Muscle of back (tissue), 11 donors: ENCODE data around the gene SLC27A2. TPM values are rescaled to one million over a fixed set of nuclear protein-coding genes. Genes with fewer than 3 reads are reported as not detected.
"Not testable (repeated sequence)": the region's sequence is repeated elsewhere in the genome, so short reads cannot be mapped to it uniquely, and the experiment has no call there.

Source experiments
- DNase-seq, 3 donors: peaks; one replicate each; pipeline versions ENCODE4 v3.0.0 to v3.0.0-alpha.2; 2013
- polyA plus RNA-seq, 10 donors: library from polyadenylated mRNA; unstranded; fragments of 120-200 nt; gene quantifications; one replicate each; pipeline ENCODE4 v1.2.1, GENCODE V29; 2013; ENCODE audit not compliant: insufficient read length in 10 of 10

The SLC27A2 gene
- polyA plus RNA-seq, 10 donors = 0.07 to 0.29 (median 0.16) TPM; not detected in 3

DNA sequence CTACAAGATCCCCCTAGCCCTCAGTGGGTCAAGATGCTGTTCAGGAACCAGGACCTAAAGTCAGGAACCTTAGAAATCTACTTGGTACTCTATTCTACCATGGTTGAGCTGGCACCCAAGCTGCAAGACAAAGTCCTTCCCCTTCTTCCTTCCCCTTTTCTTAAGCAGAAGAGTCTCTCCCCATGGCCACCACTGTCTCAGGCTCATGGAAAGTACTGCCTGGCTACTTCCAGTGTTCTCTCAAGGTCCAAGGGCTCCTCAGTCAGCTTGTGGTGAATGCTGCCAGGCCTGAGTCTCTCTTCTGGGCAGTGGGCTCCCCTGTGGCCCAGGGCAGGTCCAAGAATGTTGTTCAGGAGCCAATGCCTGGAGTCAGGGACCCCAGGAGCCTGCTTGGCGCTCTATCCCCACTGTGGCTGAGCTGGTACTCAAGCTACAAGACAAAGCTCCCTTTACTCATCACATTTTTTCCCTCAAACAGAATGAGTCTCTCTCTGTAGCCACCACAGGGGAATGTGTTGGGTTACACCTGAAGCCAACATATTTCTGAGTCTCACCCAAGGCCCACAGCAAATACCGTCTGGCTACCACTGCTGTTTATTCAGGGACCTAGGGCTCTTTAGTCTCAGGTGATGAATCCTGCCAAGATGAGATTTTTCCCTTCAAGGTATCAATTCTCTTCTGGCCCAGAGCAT, 18.1 kb upstream of the SLC27A2 start:
- no peak for DNase-seq

DNA sequence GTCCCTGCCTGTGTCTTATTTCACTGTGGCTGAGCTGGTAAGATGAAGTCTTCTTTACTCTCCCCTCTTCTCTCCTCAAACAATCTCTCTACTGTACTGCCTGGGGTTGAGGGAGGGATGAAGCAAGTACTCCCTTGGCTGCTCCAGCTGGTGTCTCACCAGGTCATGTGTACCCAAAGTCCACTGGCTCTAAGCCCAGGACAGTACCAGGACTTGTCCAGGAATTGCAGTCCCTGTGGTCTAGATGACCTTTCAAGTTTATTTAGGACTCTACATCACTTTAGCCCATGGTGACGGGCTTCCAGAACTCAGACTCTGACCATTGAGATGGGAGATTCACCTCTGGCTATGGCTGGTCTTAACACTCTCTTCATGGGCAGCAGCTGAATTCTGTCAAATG, 17.5 kb upstream of the SLC27A2 start:
- DNase-seq = no peak

DNA sequence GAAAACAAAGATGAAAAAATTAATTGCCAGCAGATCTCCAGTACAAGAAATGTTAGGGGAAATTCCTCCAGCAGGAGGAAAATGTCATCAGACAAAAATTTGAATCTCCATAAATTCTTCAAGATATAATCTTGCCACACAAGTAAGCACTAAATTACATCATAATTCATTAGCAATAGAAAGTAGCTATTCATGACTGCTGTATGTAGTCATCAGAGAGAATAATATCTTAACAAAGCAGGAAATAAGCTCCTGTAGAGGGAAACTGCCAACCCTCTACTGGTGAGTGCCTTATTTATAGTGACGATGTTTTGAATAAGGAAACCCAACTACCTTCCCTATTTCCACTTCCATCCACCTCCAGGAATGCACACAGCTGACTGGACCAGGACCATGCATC, 15.8 kb upstream of the SLC27A2 start:
- peak in 1 of 3 donors; percentile 45 for DNase-seq

DNA sequence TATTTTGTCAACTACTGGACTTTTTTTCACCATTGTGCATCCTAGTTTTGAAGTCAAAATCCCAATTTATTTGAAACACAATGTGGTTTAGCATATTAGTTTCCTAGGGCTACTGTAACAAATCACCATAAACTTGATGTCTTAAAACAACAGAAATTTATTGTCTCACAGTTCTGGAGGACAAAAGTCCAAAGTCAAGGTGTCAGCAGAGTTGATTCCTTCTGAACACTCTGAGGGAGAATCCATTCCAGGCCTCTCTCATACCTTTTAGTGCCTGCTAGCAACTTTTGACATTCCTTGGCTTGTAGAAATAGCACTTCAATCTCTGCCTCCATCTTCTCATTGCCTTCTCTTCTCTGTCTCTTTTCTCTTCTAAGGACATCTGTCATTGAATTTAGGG, 14.9 kb upstream of the SLC27A2 start:
- DNase-seq = no peak

DNA sequence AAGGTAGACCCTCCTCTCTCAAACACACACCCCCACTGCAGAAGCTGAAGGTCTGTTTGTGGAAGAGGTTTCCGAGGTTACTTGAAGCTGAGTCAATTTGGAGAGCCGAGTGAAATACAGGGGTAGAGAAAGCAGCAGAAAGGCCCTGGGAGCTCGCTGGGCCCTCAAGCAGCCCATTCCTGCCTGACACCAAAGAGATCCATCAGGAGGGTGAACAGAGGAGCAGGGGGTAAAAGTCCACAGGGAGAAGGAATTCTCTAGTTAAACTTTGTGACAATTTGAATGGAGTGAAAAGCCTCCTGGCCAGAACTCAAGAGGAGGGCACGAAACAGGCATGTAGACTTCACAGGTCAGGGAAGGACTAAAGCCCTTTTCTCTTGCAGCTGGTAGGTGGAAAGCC, 13.6 kb upstream of the SLC27A2 start:
- DNase-seq = no peak

DNA sequence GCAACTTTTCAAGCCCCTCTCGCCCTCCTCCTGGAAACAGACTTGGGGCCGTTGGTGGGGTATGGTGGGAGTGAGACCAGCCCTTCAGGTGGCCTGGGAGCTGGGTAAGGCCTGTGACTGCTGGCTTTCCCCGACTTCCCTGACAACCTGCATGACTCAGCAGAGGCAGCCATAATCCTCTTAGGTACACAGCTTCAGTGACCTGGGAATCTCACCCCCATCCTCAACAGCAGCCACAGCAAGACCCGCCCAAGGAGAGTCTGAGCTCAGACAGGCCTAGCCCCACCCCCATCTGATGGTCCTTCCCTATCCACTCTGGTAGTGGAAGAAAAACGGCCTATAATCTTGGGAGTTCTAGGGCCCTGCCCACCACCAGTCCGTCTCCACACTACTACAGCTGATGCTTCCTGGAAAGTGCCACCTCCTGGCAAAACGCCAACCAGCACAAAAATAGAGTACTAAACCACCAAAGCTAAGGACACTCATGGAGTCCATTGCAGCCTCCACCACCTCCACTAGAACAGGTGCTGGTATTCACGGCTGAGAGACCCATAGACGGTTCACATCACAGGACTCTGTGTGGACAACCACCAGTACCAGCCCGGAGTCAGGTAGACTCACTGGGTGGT, 13.1 kb upstream of the SLC27A2 start:
- DNase-seq = no peak

DNA sequence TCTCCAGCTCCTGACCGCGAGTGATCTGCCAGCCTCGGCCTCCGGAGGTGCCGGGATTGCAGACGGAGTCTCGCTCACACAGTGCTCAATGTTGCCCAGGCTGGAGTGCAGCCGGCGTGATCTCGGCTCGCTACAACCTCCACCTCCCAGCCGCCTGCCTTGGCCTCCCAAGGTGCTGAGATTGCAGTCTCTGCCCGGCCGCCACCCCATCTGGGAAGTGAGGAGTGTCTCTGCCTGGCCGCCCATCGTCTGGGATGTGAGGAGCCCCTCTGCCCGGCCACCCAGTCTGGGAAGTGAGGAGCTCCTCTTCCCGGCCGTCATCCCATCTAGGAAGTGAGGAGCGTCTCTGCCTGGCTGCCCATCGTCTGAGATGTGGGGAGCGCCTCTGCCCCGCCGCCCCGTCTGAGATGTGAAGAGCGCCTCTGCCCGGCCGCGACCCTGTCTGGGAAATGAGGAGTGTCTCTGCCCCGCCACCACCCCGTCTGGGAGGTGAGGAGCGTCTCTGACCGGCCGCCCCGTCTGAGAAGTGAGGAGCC, 9.6 kb upstream of the SLC27A2 start:
- not testable (repeated sequence) for DNase-seq

DNA sequence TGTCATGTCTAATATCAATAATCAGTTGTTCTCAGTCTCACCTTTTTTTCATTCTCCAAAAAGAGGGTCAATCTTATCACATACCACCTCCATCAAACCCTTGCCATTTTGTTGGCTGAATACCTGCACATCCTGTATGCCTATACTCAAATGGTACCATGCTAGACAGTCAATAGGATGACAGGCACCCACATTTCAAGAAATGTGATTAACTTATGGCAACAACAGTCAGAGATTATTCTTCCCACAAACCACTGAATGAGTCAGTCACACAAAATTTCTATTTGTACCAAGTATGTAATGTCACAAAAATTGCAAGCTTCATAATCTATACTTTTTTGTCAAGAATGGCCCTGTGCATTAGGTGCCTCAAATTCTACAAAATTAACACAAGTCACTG, 5.1 kb upstream of the SLC27A2 start:
- no peak for DNase-seq

DNA sequence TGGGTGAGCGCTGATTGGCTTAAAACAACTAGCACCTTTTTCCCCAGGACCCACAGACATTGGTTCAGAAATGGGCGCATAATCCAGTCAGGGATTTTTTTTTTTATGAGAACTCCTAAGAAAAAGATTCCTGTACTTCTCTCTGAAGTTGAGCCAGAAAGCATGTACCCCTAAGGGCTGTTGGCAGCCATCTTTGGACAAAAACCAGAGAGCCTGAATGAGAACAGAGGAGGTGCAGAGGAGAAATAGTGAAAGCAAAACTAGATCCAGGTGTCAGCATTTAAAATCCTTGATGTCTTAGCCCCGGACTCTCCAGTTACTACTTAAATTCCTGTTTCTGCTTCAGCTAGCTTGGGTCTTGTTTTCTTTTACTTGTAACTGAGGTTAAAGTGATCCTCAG, 1.9 kb upstream of the SLC27A2 start:
- DNase-seq = no peak

DNA sequence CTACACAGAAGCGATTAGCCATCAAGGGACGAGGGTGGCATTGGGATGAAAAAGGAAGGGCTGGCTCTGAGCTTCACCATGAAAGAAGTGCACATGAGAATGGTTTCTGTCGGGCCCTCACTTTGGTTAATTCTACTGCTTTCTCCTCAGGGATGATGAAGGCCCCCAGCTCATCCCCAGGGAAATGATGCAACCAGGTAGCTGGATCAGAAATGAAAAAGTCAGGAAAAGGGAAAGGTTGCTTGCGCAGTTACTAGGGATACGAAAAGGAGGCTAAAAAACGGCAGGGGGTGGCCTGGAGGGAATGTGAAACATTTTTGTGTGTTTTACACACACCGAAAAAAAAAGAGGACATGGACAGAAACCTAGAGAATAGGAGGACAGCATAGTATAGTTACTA, 1.4 kb upstream of the SLC27A2 start:
- DNase-seq = no peak

DNA sequence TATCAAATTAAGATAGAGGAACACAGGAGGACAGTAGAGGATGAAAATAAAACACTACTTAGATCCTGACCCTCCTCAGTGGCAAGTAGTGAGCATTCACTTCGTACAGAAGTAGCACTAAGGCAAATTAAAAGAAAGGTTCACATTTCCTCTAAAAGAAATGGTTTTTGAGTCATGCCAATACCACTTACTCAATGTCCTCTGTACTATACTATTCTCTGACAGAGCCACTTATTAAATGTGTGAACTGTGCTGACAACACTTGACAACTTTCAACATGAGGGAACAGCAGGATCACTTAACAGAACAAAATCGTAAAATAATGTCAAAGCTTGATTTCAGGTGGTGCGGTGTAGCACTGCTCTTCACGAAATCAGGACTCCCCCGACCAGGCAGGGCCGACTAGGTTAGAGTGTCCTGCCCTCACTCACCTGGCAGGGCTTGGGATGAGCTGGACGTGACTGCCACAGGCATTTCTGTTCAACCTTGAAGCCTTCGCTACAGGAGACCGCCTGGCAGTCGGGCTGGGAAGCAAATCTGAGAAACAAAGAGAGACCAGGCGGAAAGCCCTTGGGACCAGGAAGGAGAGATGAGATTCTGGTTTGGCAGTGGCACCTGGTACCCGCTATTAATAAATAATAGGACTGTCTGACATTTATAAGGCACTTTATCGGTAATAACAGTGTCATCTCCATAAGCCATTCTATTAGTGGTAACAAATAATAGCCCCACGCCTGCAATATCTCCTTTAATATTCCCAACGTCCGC, 611 bp upstream of the SLC27A2 start:
- DNase-seq = no peak

DNA sequence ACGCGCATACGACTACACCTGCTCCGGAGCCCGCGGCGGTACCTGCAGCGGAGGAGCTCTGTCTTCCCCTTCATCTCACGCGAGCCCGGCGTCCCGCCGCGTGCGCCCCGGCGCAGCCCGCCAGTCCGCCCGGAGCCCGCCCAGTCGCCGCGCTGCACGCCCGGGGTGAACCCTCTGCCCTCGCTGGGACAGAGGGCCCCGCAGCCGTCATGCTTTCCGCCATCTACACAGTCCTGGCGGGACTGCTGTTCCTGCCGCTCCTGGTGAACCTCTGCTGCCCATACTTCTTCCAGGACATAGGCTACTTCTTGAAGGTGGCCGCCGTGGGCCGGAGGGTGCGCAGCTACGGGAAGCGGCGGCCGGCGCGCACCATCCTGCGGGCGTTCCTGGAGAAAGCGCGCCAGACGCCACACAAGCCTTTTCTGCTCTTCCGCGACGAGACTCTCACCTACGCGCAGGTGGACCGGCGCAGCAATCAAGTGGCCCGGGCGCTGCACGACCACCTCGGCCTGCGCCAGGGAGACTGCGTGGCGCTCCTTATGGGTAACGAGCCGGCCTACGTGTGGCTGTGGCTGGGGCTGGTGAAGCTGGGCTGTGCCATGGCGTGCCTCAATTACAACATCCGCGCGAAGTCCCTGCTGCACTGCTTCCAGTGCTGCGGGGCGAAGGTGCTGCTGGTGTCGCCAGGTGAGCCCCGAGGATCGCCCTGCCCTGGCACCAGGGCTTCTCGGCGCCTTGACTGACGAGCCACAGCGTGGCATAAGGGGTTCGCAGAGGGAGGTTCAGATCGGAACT, 420 bp downstream of the SLC27A2 start:
- peak in 2 of 3 donors; percentile 18 to 52 for DNase-seq

DNA sequence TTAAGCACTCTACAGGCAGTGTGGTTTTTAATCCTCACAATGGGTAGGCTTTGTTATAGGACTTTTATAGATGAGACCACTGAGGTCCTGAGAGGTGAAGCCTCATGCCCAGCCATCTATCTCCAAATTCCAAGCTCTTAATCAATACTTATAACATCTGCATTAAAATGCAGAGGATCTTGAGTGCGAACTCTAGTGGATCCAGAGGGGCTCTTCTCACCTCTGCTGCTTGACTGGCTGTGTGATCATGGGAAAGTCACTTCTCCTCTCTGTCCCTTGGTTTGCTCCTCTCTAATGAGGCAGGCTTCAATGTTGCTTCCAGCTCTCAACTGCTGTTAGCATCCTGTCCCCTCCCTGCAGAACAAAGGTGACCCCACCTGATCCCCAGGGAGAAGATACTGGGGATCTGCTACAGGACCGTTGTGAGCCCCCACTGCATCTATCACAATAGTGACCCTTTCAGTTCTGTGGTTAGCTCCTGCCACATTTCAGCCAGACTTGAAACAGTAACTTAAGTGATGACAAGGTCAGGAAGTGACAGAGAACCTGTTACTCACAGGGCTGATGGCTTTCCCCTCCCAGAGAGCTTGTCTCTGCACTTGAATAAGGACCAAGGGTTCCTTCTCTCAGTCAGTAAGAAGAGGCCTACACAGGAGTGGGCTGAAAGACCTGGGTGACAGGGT, 1.3 kb downstream of the SLC27A2 start:
- DNase-seq = no peak

DNA sequence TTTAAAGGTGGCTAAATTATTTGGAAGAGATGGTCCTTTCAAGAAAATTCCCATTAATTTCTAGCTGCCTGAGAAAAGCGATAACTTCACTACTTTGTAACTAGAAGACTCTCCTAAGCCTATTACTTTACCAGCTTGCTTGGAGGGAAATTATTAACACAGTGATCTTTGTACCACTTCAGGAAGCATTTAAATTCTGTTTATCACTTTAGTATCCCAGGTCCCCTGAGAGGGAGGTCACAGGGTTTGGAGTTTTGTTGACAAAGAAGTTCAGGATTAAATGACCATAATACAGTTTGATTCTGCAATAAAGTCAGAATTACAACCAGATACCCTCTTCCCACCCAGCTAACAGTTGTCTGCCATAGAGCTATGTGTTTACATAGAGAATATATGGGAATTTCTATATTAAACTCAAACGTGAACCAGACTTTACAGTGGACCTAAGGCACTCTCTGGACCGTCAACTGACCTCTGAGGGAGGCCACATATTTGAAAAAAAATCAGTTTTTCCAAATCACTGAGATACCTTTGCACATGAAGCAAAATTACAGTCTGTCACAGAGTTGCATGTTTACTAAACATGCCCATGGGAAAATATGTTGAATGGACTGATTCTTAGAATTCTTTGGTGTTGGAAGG, 3.0 kb downstream of the SLC27A2 start:
- DNase-seq = no peak

DNA sequence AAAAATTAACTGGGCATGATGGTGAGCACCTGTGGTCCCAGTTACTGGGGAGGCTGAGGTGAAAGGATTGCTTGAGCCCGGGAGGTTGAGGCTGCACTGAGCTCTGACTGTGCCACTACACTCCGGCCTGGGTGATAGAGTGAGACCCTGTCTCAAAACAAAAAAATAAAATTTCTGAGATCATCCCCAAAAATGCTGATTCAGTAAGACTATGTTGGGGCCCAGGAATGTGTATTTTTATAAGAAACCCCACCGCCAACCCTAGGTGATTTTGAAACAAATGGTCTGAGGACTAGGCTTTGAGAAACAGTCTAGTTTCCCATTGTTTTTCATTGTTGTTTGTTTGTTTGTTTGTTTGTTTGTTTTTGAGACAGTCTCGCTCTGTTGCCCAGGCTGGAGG, 4.1 kb downstream of the SLC27A2 start:
- DNase-seq = no peak

DNA sequence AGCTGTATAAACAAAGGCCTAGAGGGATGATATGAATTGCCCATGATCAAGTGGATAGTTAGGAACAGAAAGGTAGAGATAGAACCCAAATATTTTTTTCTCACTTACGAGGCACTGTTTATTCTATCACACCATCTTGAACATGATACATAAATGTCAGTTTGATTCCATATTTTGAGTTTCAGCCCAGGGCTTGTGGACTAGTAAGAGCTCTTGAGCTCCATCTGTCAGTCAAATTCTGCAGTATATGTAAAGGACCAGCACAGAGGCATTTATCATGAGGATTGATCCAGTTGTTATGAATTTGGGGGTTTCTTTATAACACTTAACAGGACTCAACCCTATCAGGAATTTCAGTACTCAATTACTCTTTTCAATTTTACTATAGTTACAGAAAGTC, 4.8 kb downstream of the SLC27A2 start:
- no peak for DNase-seq

DNA sequence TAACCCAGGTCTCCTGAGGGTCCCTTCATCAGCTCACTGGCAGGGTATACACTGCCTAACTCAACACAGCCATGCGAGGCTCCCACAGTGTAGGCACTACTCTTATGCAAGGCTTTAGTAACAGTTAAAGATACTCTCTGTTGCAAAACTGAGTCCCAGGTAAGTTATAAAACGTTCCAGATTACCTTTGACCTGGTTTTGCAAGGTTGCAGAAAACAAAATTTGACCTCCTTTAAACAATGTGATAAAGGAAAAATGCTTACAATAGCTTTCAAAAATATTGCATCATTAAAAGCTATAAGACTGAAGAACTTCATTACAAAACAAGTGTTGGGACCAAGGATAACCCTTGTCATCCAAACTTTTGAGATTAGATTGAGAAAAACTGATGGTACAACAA, 5.5 kb downstream of the SLC27A2 start:
- DNase-seq = no peak

DNA sequence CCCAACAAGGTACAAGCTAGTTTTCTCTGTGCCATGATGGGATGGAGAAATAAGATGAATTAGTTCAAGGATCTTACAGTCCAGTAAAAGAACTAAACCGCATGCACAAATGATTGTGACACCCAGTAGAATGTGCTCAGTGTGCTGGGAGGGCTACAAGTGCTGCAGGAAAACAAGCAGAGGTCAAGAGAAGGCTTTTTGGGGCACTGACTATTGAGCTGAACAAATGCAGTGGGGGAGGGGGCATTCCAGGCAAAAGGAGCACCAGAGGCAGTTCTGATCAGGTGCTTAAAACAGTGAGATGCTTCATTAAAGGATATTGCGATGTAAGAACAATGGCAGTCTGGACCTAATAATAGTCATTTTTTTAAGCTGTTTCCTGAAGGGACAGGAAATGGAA, 6.0 kb downstream of the SLC27A2 start:
- DNase-seq = no peak

DNA sequence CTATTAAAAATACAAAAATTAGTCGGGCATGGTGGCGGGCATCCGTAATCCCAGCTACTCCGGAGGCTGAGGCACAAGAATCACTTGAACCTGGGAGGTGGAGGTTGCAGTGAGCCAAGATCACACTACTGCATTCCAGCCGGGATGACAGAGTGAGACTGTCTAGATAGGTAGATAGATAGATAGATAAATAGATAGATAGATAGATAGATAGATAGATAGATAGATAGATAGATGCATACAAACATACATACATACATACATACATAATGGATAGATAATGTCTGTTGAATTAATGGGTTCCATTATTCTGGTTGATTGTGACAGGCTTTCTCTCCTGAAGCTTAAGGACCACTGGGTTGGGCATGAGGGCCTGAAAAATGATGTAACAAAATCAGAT, 6.8 kb downstream of the SLC27A2 start:
- DNase-seq = not testable (repeated sequence)

DNA sequence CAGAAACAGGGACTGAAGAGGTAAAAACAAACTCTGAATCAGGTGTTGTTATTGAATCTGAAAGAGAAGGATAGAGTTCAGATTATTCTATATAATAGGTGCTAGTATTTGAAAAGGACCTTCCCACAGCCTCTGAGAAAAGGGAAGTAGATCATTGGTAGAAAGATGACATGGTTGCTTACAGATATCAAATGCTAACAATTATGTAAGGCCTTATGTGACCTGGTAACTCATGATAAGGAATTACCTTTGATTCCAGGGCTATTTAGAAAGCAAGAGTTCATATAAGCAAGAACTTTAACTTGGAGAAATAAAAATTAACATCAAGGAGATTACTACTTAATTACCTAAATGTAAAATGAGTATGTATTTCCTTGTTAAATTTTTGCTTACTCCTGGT, 7.6 kb downstream of the SLC27A2 start:
- no peak for DNase-seq

DNA sequence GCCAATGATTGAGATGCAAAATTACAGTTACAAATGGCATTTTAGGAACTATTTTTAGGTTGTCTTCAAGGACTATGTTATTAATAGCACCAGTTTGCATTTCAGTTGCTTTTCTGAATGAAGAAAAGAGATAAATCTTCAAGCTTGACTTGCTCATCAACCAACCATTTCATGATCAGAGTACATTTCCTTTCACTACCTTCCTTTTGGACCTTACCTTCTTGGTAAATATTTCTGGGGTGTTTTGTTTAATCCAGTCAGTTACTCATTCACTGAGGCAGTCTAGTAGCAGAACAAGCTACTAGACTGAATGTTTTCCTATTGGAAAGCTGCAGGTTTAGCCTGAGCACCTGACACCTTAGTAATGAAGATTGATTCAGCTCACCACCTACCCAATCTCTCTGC, 8.2 kb downstream of the SLC27A2 start:
- DNase-seq = no peak
